ELF-1 (cell line): ENCODE results near the gene FOSL2.
A peak's percentile ranks its signal among the peaks of the same experiment; 100 is the strongest.

Experiments used
- DNase-seq: peaks from one replicate; pipeline ENCODE4 v3.0.0-alpha.2; 2016; ENCODE audit warnings: low read depth, low spot score

FOSL2 gene

DNA sequence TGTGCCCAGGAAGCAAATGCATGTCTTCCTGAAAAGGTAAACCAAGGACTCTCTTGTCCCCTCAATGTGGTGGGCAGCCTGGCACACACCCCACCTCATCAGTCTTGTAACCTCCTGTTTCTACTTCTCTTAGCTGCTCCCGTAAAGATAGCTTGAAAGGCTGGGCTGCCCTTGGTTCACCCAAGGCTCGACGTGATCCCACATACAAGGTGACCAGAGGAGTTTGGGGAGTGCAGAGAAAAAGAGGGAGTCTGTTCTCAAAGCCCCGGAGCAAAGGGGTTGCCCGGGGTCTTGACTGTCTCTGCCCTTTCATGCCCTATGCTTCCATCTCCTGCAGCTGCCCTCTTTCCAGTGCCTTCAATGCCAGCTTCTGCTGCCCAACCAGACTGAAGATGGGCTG, 18.3 kb upstream of the FOSL2 start:
- DNase-seq, result no peak

DNA sequence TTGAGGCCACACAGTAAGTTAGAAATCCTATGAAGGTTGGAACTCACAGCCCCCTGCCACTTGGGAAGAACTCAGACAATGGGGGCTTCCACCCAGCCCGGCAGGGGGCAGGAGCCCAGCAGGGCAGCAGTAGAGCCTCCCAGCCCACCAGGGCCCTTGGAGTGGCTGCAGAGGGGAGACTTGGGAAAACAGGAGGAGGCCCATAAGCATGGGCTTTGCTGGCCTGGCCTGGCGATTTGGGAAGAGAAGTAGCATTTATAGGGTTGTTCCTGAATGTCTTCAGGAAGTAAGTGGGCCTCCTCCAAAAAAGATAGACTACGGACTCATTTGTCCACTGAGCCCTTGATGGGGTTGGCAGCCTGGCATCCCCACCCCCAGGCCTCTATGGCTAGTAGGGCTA, 17.4 kb upstream of the FOSL2 start:
- no peak for DNase-seq

DNA sequence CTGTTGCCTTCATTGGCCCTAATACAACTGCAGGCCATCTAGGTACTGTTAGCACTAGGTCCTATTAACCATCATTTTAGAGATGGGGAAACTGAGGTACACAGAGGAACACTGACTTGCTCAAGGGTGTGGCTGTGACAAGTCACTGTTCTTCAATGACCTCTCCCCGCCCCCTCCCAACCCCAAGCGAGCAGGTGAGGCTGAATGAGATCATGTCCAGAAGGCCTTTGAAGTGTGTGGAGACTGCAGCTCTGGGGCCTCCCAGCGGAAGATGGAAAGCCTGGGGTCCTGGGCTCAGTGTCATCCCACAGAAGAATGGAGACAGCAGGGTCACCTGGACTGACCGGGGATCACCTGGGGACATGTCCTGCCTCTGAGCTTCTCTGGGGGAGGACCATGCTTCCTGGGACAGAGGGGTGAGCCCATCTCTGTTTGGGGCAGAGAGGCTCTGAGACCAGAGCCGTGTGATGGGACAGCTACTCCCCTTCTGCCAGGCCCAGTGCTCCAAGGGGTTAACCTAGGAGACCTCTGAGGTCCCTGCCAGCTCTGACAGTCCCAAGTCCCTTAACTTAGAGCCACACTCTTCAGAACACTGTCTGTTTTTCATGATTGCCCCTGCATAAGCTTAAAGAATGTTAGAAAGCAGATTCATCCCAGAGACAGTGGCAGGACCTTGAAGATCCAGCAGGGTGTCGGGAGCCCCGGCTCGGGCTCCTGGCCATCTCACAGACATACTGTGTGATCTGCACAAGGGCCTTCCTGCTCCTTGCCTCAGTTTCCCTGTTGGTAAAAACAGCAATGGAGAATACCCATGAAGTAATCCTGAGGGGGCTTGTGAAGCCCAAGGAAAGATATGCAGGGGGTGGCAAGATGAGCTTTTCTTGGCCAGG, 16.7 kb upstream of the FOSL2 start:
- DNase-seq, result no peak

DNA sequence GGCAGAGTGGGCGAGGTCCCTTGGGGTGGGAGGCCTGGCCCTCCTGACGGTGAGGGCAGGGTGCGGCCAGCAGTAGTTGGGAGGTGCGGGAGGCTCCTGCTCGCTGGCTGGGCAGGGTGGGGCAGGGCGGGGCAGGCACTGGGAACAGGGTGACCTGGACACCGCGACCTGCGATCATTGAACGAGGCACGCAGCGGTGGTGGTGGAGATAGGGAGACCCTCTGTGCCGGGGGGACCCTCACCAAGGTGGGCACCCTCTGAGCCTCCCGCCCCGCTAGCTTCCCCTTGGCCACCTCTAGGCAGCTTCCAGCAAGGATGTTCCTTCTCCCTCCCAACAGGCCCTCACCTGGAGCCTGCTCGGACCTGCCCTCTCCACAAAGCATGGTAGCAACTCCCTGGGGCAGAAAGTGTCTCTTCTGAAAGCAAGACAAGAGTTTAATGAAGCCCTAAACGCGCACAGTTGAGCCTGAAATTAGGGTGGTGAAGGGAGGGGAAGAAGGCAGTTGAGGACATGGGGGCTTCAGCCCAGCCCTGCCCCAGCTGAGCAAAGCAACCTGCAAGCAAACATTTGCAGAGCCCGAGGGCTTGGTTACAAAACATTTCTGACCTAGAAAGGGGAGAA, 15.4 kb upstream of the FOSL2 start:
- no peak for DNase-seq

DNA sequence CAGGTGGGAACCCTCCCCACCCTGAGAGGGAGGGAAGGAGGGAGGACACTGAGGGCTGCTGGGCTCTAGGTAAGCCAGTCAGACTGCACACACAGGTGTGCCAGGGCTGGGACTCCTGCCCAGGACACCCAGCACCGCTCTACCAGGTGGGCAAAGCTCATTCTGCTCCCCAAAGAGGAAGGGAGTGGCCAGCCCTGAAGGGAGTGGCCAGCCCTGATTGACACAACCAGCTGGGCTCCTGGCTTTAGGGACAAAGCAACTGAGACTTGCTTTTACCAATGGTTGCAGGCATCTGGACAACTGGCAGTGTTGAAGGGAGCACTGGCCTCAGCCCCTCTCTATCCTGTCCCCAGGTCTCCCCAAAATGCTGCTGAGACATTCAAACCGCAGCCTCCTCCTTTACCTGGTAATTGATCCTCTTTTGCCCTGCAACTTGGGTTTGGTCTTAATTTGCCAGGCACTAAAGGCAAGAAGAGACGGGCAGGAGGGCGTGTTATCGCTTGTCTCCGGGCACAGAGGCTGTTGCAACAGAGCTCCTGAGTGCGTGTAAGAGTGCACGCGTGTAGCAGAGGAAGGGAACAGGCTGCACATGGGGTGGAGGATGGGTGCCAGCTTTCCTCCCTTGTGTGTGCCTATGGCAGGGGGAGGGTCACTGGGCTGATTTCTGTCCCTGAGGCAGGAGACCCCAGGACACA, 14.5 kb upstream of the FOSL2 start:
- DNase-seq, result no peak

DNA sequence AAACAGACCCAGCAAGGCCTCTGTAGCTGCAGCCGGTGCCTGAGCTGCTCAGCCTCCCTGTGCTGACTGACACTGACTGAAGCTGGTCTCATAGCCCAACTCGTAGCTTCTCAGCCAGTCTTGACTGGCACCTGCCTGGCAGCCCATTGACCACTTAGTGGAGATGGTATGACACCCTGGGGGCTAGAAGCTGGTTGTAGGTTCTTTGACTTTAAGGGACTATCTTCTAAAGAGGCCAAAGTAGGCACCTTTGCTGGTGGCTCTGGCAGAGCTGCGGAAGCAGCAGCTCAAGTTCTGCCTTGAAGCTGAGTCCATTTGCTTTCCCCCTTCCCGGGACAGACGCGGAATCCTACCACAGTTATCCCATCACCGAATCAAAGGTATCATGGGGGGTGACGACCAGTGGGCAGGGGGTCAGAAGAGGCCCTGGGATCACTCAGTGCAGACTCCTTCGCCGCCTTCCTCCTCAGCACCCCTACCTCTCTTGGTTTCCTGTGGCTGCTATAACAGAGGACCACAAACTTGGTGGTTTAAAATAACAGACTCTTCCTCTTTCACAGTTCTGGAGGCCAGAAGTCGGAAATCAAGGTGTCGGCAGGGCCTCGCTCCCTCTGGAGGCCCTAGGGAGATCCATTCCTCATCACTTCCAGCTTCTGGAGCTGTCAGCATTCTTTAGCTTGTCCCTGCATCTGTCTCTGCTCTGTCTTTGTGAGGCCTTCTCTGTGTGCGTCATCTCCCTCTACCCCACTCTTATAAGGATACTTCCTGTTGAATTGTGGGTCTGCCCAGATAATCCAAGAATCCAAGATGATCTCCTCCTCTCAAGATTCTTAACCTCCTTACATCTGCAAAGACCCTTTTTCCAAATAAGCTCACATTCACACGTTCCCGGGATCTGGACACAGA, 13.7 kb upstream of the FOSL2 start:
- DNase-seq, result no peak

DNA sequence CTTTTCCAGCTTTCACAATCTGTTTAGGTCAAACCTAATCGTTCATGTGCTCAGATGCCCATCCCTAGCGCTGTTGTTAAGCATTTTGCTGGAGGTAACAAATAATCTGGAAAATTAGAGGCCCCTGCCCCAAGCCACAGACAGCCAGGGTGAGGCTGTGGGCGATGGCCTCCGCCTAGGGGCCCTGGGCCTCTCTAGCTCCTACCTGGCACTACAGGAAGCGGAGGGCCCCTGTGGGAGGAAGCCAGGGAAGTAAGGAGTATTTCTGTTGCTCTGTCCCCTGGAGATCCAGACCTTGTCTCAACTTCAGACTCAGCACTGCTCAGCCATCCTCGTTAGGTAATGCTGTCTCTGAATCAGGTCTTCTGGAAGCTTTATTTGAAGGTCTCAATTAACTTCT, 12.4 kb upstream of the FOSL2 start:
- no peak for DNase-seq

DNA sequence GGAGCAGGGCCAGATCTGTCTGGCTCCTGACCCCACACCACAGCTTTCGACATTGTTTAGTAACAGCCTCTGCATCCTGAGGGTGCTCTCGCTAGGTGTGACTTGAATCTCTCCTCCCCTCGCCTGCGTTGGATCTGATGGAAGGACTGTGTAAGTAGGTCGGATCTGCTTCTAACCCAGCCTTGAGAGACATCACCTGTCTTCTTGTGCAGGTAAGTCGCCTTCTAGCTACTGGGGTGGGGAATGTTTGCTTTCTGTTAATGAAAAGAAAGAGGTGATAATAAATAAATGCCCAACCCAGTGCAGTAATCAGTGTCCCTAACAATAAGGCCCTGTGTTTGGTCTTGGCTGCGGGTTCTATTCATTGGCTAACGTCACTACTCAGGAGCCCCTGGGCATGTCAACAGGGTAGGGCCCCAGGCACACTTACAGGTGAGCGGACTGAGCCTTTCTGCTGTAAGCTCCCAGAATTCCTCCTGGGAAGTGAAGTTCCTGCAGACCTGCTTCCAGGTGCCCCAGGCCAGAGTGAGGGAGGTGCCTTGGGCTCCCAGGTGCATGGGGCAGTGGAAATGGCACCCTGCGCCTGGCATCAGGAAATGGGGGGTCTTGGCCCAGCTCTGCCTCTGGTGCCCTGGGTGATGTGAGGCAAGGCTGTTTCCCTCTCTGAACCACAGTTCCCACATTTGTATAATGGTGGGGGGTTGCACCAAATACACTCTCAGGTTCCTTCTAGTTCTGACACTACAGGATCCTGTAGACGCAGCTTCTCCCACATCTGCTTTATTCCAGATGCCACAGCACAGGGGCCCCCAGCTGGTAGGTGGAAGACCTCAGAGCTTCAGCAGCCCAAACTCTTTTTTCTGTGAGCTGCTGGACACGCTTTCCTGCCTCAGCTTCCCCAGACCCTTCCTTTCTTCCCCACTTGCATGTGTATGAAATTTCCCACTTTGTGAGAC, 11.2 kb upstream of the FOSL2 start:
- peak; percentile 43 for DNase-seq

DNA sequence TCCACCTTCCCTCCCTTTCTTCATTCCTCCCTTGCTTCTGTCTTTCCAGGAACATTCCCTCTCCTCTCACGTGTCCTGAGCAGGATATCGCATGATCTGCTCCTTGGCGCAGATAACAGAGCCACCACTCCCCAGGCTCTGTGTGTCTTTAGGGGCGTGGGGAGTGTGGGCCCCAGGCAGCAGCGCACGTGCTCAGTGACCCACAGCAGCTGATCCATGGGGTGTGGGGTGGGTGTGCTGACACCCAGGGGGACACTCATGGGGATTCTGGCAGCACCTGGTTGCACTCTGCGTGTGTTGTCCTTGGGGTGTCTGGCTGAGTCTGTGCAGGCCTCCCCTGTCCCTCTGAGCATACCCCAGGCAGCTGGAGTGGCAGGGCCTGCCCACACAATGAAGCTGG, 9.9 kb upstream of the FOSL2 start:
- DNase-seq, result no peak

DNA sequence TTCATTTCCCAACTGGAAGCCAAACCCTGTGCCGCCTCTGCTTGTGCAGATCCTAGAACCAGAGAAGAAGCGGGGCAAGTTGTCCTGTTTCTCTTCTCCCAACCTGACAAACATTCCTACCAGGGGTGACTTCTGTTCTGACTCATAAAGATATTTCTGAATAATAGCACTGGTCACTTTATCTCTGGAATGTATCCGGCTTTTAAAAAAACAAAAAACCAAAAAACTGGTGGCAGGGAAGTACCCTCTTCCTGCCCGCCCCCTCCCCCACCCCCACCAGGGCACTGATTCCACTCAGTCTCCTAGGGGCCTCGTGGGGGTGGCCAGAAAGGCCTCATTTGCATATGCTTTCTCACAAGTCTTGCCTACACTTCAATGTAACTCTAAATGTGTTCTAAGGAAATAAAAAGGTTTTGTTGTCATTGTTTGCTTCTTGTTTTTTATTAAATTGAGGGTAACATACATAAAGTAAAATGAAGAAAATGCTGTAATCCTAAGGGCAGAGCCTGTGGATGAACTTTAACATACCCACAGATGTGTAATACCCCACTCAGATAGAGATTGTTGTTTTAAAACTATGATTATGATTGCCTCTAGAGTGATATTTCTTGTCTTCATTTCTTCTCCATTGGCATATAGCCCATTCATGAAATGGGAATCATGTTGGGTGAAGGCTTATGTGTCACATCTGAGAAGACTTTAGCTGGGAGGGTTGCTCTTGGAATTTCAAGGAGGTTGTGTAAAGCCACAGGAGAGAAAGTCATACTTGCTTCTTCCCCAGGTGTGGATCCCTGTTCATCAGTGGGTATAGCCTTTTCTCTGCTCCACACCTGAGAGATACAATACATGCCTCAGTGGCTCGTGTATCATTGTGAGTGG, 5.3 kb upstream of the FOSL2 start:
- no peak for DNase-seq

DNA sequence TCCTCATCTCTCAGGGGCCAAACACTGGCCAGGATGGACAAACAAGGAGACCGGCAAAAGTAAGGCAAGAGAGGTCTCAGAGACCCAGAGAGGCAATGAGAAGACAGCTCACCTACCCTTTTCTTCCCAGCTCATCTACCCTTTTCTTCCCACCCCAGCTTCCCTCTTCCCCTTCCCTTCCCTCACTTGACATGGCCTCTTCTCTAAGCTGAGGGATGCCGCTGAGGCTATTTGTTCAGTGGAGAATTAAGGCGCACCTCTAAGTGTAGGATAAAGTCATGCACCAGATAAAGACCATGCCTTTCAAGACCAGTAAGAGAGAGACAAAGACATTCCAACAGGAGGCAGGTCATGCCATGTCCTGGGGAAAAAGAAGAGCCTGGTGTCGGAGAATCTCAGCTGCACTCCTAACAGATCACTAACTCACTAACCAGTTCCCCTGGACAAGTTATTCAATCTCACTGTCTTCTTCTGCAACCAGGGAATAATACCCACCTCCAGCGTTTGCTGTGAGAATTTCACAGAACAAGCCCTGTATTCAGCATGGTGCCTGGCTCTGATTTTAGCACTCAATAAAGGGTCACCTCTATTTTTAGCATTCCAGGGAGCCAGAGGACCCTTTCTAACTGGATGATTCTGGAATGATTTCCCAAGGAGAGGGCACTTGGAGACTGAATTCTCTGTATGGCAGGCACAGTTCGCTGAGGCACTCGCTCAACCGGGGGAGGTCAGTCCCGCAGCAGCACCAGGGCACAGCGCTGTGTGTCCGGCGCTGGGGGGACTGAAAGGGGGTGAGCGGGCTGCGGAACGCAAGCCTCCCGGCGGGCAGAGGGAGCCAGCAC, 3.0 kb upstream of the FOSL2 start:
- peak; percentile 78 for DNase-seq

DNA sequence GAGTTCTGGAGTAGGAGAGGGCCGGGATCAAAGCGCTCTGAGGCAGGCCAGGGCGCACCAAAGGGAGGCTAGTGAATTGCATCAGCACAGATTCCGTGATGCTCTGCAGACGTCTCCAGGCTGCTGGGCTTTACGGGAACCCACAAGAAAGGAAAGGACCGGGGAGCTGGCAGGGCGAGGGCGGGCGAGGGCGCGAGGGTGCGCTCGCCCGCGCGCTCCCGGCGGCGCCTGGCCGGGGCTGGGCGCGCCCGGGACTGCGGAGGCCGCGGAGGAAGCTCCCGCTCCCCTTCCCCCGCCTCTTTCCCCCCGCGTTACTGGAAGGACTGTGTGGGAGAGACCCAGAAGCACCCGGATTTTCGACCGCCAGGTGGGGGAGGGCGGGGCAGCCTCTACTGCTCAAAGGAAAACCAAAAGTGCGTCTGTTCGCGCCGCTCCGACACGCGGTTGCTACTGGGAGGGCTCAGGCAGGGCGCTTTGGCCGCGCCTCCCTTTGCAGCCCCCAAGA, 2.4 kb upstream of the FOSL2 start:
- DNase-seq, result peak; percentile 86

DNA sequence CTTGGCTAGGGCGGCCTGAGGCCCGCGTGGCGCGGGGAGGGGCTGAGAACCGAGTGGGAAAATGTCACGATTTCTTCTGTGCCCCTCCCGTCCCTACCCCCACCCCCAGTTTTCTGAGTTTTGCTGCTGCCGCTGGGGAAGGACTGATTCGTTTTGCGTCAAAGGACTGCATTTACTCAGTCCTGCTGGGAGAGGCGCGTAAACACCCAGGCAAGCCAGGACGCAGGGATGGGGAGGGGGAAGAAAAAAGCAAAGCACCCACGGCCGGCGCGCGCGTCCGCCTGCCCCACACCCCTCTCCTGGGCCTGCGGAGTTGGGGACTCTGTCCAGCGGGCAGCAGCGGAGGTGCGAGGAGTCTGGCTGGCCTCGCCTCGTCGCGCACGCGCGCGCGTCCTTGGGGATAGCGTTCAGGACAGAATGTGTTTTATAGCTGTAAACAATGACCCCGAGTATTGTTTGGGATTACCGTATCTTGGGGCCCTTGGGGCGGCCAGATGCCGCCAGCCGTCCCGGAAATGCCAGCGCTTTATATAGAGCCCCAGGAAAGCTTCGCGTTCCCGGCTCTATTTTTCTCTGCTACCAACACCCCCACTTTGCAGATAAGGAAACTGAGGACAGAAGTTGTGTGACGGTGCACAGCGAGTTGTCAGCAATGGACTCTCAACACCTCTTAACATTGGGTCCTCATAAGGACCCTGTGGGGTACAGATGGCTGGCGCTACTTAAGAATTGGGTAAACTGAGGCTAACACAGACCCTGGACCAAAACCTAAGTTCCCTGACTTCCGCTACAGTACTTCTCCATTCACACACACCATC, 1.7 kb upstream of the FOSL2 start:
- peak; percentile 82 for DNase-seq

DNA sequence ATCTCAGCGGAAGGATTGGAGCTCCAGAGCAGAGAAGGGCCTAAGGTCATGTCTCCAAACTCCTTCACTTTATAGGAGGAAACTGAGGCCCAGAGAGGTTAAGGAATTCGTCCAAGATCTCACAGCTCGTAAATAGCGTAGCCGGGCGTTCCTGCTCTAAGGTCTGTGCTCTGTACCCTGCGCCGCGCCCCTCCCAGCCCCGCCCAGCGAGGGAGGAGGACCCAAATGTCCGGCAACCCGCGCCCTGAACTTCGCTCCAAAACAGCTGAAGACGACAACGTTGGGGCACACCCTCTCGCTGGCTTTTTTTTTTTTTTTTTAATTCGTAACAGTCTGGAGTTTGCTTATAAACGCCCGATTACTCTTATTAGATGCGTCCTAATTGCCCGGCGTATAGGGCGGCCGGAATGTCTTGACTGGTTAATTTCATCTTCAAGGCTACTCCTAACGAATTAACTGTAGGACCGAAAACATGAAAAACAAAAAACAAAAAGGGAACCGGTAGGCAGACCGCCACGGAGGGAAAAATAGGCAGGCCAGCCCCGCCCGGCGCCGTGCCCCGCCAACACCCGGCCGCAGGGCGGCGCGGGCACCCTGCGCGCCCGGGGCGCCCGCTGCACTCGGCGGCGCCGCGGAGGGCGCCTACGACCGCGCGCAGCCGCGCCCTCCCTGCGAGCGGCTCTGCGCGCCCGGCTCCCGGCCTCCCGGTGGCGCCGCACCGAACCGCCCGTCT, 928 bp upstream of the FOSL2 start:
- DNase-seq, result peak; percentile 78

DNA sequence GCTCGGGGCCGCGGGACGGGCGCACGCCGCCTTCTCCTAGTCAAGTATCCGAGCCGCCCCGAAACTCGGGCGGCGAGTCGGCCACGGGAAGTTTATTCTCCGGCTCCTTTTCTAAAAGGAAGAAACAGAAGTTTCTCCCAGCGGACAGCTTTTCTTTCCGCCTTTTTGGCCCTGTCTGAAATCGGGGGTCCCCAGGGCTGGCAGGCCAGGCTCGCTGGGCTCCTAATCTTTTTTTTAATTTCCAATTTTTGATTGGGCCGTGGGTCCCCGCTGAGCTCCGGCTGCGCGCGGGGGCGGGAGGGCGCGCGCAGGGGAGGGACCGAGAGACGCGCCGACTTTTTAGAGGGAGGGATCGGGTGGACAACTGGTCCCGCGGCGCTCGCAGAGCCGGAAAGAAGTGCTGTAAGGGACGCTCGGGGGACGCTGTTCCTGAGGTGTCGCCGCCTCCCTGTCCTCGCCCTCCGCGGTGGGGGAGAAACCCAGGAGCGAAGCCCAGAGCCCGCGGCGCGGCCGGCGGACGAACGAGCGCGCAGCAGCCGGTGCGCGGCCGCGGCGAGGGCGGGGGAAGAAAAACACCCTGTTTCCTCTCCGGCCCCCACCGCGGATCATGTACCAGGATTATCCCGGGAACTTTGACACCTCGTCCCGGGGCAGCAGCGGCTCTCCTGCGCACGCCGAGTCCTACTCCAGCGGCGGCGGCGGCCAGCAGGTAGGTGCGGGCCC, 617 bp downstream of the FOSL2 start:
- peak; percentile 46 for DNase-seq

DNA sequence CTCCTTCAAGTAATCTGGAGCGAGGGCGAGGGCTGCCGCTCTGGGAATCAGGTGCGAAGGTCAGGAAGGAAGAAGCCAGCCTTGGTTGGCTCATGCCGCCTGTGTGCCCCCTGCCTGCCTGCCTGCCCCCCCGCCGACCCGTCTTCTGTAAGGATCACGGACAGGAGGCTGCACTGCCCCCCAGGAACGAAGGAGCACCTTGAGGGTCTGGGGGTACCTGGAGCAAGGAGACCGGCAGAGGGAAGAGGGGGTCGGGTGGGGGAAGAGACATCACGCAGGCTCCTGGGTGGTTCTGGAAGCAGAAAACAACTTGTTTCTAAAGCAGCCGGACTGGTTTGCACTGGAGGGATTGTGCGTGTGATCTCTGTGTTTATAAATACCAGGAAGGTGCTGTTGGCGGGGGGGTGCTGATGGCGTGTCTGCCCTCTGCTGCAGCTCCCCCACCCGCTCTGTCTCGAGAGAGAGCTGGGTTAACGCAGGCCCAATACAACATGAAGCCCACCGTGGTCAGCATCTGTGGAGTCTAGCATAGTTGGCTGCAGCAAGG, 1.7 kb downstream of the FOSL2 start:
- DNase-seq, result peak; percentile 62
